Heart left ventricle (tissue), 13 donors: Measurements from ENCODE around the gene LARP4B.

ENCODE experiments used
- CTCF ChIP-seq, 12 donors: fragments of 200-600 bp; sonication (generic) in 4 of 12; IDR thresholded peaks; one replicate each; pipeline versions ENCODE4 v1.5.0 to v1.8.0; 2018 to 2022; ENCODE audit warnings: antibody characterized with exemption in 12 of 12, mild to moderate bottlenecking in 5 of 12
- POLR2A ChIP-seq, 2 donors: fragments of 450-650 bp; IDR thresholded peaks; one replicate each; pipeline ENCODE4 v1.6.1; 2017; ENCODE audit warnings: antibody characterized with exemption in 2 of 2, mild to moderate bottlenecking in 2 of 2, moderate library complexity in 2 of 2
- donor health status: ischemic (EF 13 %, LVEDD 7.1; RV severe dilation, severe dysfunction).
- donor health status: DM: no; HTN: yes; CAD: no.
- donor health status: DM: no; HTN: no; CAD: no.
- donor health status: ischemic (EF 25% LVEDD 6.9; RV normal size, moderate dysfunction).
- donor health status: ischemic (EF 25% LVEDD 5.7; RV mildly dilated, moderate dysfunction).
- donor health status: ischemic (EF 35%, LVEDD 5.7; RV mildly dilated, moderate dysfunction).
- donor health status: nonischemic (EF 11% LVEDD 7.7; RV severe dilation, severe dysfunction).
- donor health status: DM: yes; HTN: yes; CAD: no.
- donor health status: PGD.
- donor health status: ischemic (EF 29% LVEDD 5.4; RV normal size, mild dysfunction).
- donor health status: nonischemic (EF 23%, LVEDD 6.1; RV moderate dilation, normal function).

- no peak for TF ChIP-seq CTCF (IDR thresholded peaks at IDR 0.05)
- no peak for TF ChIP-seq POLR2A (IDR thresholded peaks at IDR 0.05)
Measured at GRCh38 chr10:926075-926698, 5.3 kb downstream of the LARP4B start.
